ENCODE measurements around the gene ARHGEF1. TPM values are rescaled to one million over a fixed set of nuclear protein-coding genes. Genes with fewer than 3 reads are reported as not detected.
A peak's percentile ranks its signal among the peaks of the same experiment; 100 is the strongest.

The ARHGEF1 gene
- total and polyA plus RNA-seq, 11 donors, result 22.8 to 89.2 (median 28.0) TPM

- Histone ChIP-seq H3K36me3 (peaks cover 0 to 42% (median 39%) of the 10 kb centered on the region in 9 donors), H3K27me3 (no peaks in the 10 kb centered on the region), H3K4me3 (peak within 1 kb of the TSS; percentile 74 to 94 (median 86)), H3K27ac (peak within 1 kb of the TSS; percentile 91 to 99 (median 97)), H3K9me3 (no peaks in the 10 kb centered on the region), H3K4me1 (peaks cover 6 to 43% (median 30%) of the 10 kb centered on the region in 12 donors)
- peak; percentile 95 to 97 (median 96) for ATAC-seq
- intact Hi-C loops (cut with DNase I), result loop anchor here in 5 of 10 donors (1.0 to 10.0 kb wide), 3 partner anchors 24 to 355 kb away; partner anchors contain the start of genes RABAC1 (in 2 of the 5) and DEDD2 (in 1 of the 5)
- TF ChIP-seq POLR2A (IDR thresholded peaks at IDR 0.05) (peak; percentile 31 to 78), CTCF (IDR thresholded peaks at IDR 0.05) (peak; percentile 44 to 81 (median 66))
- 0% methylated on average over 40 to 76 of the region's 76 CpGs for WGBS, 4 donors
- peak; percentile 98 to 99 (median 99) for DNase-seq
These were observed 23.2 kb upstream of the ARHGEF1 start, which contains the start of gene RPS19 for GRCh38 chr19:41859618-41860418. RPS19 (plus strand) TSS chr19:41860255; CDS start chr19:41860775, 520 bp downstream.

GRCh38 chr19:41860419-41861115 lies 22.4 kb upstream of the ARHGEF1 start:
- no peak for TF ChIP-seq CTCF (IDR thresholded peaks at IDR 0.05)
- no peak for TF ChIP-seq POLR2A (IDR thresholded peaks at IDR 0.05)
- Histone ChIP-seq H3K4me1 (peaks cover 6 to 49% (median 30%) of the 10 kb centered on the region in 12 donors), H3K27ac (peak overlapping the region; percentile 91 to 99 (median 97)), H3K36me3 (peaks cover 0 to 49% (median 46%) of the 10 kb centered on the region in 9 donors), H3K27me3 (no peaks in the 10 kb centered on the region), H3K9me3 (no peaks in the 10 kb centered on the region), H3K4me3 (peak overlapping the region; percentile 74 to 94 (median 86))
- intact Hi-C loops (cut with DNase I), result loop anchor here in 3 of 10 donors (5.0 to 10.0 kb wide), 2 partner anchors 97 to 354 kb away; partner anchors contain the start of genes RABAC1 (in 2 of the 3) and DEDD2 (in 1 of the 3)
- peak in 1 of 5 donors; percentile 47 for DNase-seq
- no peak for ATAC-seq
- 1 to 4% (median 1%) methylated on average over 5 to 45 of the region's 45 CpGs for WGBS, 4 donors

- no peak for DNase-seq
- Histone ChIP-seq H3K4me3 (peak overlapping the region; percentile 74 to 94 (median 86)), H3K36me3 (peaks cover 0 to 56% (median 52%) of the 10 kb centered on the region in 9 donors), H3K27ac (peak overlapping the region in 8 of 12 donors; percentile 94 to 99 (median 96)), H3K4me1 (peaks cover 6 to 55% (median 31%) of the 10 kb centered on the region in 12 donors), H3K9me3 (no peaks in the 10 kb centered on the region), H3K27me3 (no peaks in the 10 kb centered on the region)
- no peak for TF ChIP-seq CTCF (IDR thresholded peaks at IDR 0.05)
- no peak for TF ChIP-seq POLR2A (IDR thresholded peaks at IDR 0.05)
- ATAC-seq, result no peak
- intact Hi-C loops (cut with DNase I), result loop anchor here in 3 of 10 donors (5.0 to 10.0 kb wide), 2 partner anchors 96 to 354 kb away; partner anchors contain the start of genes RABAC1 (in 2 of the 3) and DEDD2 (in 1 of the 3)
- WGBS, 4 donors, result 35 to 62% (median 44%) methylated on average over 4 to 9 of the region's 9 CpGs
These were observed 21.7 kb upstream of the ARHGEF1 start for GRCh38 chr19:41861116-41861768.

Measured in heart left ventricle (tissue), 16 donors.